ENCODE data around the gene GLIPR2.
"Not testable (repeated sequence)": the region's sequence is repeated elsewhere in the genome, so short reads cannot be mapped to it uniquely, and the experiment has no call there.

Gene GLIPR2

GRCh38 chr9:36125062-36125855 lies 11.3 kb upstream of the GLIPR2 start:
- no peak for DNase-seq (ENCODE audit: low read depth)
- TF ChIP-seq MAX (IDR thresholded peaks at IDR 0.05; ENCODE audit: low read depth, low read length), result no peak
- no peak for TF ChIP-seq POLR2A (IDR thresholded peaks at IDR 0.05; ENCODE audit: extremely low read depth, insufficient read length)
- no peak for TF ChIP-seq MYC (IDR thresholded peaks at IDR 0.05; ENCODE audit: low read depth, low read length)
- TF ChIP-seq CTCF (IDR thresholded peaks at IDR 0.05; ENCODE audit: low read depth, low read length), result no peak
- H3K4me3 ChIP-seq (ENCODE audit: low read depth, low read length), result no peak overlapping the region

- no peak overlapping the region for H3K4me3 ChIP-seq (ENCODE audit: low read depth, low read length)
- peak; percentile 67 for DNase-seq (ENCODE audit: low read depth)
- TF ChIP-seq MAX (IDR thresholded peaks at IDR 0.05; ENCODE audit: low read depth, low read length) (no peak), MYC (IDR thresholded peaks at IDR 0.05; ENCODE audit: low read depth, low read length) (no peak), CTCF (IDR thresholded peaks at IDR 0.05; ENCODE audit: low read depth, low read length) (peak; percentile 20), POLR2A (IDR thresholded peaks at IDR 0.05; ENCODE audit: extremely low read depth, insufficient read length) (no peak)
Measured at GRCh38 chr9:36126016-36126730, 10.4 kb upstream of the GLIPR2 start.

GRCh38 chr9:36127652-36128244 lies 8.8 kb upstream of the GLIPR2 start:
- no peak for TF ChIP-seq MYC (IDR thresholded peaks at IDR 0.05; ENCODE audit: low read depth, low read length)
- peak; percentile 84 for DNase-seq (ENCODE audit: low read depth)

GRCh38 chr9:36128349-36128748 lies 8.2 kb upstream of the GLIPR2 start:
- peak overlapping the region; percentile 17 for H3K4me3 ChIP-seq (ENCODE audit: low read depth, low read length)
- DNase-seq (ENCODE audit: low read depth), result peak; percentile 75
- TF ChIP-seq MYC (IDR thresholded peaks at IDR 0.05; ENCODE audit: low read depth, low read length) (peak; percentile 79; the same call in 1 of the 2 replicates), MAX (IDR thresholded peaks at IDR 0.05; ENCODE audit: low read depth, low read length) (peak; percentile 85), CTCF (IDR thresholded peaks at IDR 0.05; ENCODE audit: low read depth, low read length) (no peak)

More at GRCh38 chr9:36127652-36128244, 8.8 kb upstream of the GLIPR2 start:
- no peak overlapping the region for H3K4me3 ChIP-seq (ENCODE audit: low read depth, low read length)

- TF ChIP-seq POLR2A (IDR thresholded peaks at IDR 0.05; ENCODE audit: extremely low read depth, insufficient read length), result no peak
- no peak for TF ChIP-seq MYC (IDR thresholded peaks at IDR 0.05; ENCODE audit: low read depth, low read length)
- no peak for TF ChIP-seq MAX (IDR thresholded peaks at IDR 0.05; ENCODE audit: low read depth, low read length)
- no peak overlapping the region for H3K4me3 ChIP-seq (ENCODE audit: low read depth, low read length)
- peak; percentile 42 for DNase-seq (ENCODE audit: low read depth)
Measured at GRCh38 chr9:36129139-36129538, 7.4 kb upstream of the GLIPR2 start.

GRCh38 chr9:36131666-36132065 lies 4.9 kb upstream of the GLIPR2 start:
- not testable (repeated sequence) for DNase-seq (ENCODE audit: low read depth)

GRCh38 chr9:36132086-36132485 lies 4.4 kb upstream of the GLIPR2 start:
- DNase-seq (ENCODE audit: low read depth), result no peak
- H3K4me3 ChIP-seq (ENCODE audit: low read depth, low read length), result no peak overlapping the region
- TF ChIP-seq CTCF (IDR thresholded peaks at IDR 0.05; ENCODE audit: low read depth, low read length) (no peak), MYC (IDR thresholded peaks at IDR 0.05; ENCODE audit: low read depth, low read length) (no peak), MAX (IDR thresholded peaks at IDR 0.05; ENCODE audit: low read depth, low read length) (no peak), POLR2A (IDR thresholded peaks at IDR 0.05; ENCODE audit: extremely low read depth, insufficient read length) (no peak)

More at GRCh38 chr9:36131666-36132065, 4.9 kb upstream of the GLIPR2 start:
- H3K4me3 ChIP-seq (ENCODE audit: low read depth, low read length), result not testable (repeated sequence)
